ENCODE measurements around the gene MPPED1.

MPPED1 gene, protein sequence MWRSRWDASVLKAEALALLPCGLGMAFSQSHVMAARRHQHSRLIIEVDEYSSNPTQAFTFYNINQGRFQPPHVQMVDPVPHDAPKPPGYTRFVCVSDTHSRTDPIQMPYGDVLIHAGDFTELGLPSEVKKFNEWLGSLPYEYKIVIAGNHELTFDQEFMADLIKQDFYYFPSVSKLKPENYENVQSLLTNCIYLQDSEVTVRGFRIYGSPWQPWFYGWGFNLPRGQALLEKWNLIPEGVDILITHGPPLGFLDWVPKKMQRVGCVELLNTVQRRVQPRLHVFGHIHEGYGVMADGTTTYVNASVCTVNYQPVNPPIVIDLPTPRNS

DNA sequence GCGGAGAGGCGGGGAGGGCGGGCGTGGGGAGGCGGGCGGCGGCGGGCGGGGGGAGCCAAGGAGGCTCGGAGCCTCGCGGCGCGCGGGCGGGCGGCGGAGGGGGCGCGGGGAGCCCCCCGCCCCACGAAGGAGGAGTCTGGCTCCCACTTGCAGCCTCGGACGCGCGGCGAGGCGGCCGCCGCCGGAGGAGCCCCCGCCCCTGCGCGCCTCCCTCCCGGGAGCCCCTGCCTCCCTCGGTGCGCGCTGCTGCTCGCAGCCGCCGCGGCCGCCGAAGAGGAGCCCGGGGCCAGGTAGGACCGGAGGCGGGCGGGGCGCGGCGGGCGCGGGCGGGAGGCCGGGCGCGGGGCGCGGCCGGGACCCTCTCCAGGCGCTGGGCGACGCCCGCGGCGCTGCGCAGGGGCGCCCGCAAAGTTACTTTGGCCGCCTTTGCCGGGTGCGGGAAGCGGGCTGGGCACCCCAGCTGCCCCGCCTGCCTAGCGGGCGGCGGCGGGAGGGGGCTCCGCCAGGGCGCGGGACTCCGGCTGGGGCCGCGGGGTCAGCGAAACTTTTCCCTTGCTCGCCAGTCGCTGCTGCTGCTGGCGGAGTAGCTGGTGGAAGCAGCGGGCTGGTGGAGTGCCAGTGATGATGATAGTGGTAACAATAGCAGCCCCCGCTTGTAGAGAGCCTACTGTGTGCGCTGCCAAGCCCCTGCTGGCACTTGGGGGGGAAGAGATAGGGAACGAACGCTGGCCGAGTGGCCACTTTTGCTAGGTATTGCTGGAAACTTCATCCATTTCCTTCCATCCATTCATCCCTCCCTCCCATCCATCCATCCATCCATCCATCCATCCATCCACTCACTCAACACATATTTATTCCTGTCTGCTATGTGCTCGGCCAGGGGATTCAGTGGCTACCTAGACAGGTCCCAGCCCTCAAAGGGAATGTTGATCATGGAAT lies at the start of gene MPPED1:
TSS of gene MPPED1 (plus strand) at position 146 of the 939 bp plus-strand sequence. CDS start 12,972 bp downstream, outside the sequence.
- no peak for DNase-seq (ENCODE audit: low read depth in 2 of 2)

DNA sequence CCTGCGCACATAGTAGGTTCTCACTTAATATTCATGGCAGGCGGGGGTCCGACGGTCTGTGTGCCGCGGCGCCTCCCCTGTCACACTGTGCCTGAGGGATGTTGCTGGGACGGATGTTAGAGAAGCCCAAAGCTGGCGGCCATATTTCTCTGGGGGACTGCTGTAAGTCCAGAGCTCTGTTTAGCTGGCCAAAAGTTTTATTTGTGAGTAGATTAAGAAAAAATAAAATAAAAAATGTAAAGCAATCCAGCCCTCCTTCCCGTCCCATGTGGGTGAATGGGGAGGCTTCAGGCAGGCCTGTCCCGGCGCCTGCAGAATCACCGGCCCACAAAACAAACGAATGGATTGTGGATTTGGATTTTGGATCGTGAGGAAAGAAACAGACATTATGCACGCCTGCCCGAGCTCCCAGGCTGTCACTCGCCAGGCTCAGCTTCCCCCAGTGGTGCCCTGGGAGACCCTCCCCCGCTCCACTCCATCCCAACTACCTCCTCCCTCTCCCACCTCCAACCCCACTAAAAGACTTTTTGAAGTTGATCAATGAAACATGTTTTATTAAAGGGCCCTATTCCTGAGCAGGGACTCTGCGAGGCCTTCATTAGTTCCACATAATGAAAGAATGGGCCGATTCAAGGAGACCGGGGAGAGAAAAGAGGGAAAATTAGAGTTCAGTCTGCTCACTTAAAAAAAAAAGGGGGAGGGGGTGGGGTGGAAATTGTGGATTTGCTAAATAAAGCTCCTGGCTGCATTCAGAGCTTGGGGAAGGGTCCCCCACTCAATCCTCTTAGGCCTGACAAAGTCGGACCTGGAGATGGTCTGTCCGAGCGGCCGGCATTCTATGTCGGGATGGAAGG lies 48.3 kb upstream of the MPPED1 start:
- DNase-seq (ENCODE audit: low read depth in 2 of 2): no peak

DNA sequence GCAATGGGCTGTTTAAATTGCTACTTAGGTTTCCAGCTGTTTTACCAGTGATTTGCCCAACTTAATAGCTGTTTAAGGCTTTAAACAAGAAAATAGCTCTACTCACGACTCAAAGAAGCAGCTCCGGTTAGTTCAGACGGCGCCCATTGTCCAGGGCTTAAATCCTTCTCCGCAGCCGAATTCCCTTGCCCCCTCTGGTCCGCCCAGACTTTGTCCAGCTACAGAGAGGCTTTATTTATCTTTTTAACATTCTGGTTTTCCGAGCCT lies 47.7 kb upstream of the MPPED1 start:
- no peak for DNase-seq (ENCODE audit: low read depth in 2 of 2)

DNA sequence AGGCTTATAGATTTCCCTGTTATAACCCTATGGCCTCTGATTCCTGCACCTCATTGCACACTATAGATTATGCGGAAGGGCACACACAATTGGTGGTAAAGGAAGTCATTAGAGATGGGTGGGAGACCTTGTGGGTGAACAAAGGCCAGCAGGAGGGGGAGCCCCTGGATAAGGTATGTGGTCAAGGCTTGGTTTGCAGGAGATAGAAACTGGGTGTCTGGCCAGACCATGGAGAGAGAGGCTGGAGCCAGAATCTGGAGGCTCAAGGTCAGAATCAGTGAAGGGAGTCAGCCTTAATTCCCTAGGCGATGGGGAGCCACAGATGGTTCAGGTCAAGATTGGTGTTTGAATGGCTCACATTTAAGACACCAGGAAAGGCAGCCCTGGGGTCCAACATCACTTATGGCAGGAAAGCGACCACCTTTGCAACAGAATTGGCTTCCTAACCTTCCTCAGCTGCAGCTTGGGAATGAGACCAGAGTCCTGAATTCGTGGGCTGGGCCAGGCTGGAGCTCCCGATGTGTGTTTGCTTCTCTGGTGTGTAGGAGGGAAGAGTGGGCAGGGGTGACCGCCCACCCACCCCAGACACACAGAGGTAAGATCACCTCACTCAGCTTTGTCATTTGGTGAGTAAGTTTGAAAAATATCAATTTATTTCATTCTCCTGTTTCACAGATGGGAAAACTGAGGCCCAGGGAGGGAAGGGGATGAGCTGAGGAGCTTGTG lies 45.9 kb upstream of the MPPED1 start:
- DNase-seq (ENCODE audit: low read depth in 2 of 2): no peak

DNA sequence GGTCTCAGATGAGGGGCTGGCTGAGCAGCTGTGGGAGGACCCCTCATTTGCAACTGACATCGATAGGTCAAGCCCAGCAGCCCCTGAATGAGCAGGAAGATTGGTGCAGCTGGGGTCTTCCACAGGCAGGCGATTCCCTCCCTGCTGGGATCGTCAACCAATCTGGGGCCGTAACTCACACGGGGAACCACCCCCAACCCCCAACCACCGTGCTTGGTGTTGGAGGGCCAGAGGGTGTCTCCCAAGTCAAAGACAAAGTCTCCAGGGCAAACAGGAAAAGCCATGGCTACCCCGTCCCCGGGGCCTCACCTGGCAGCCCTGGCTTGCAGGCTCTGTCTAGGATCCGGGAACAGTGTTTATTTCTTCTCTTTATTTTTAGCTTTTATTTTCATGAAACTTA lies 41.8 kb upstream of the MPPED1 start:
- DNase-seq (ENCODE audit: low read depth in 2 of 2): no peak

DNA sequence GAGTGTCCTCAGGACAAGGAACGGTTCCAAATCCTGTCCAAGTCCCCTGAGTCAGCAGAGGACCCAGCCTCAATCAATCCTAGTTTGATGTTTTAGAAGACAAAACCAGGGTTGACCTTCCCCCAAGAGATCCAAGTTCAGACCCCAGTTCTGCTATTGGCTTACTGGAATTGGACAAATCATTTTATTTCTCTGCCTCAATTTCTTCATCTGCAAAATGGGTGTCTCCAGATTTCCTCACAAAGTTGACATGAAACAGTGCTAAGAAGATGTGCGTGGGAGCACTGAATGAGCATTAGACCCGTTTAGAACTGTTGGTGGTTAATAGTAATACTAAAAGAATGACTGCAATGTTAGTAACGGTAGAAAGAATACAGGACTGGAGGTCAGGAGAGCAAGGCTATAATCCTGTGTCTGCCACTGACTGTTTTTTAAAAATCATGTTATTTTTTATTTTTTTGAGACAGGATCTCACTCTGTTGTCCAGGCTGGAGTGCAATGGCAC lies 35.8 kb upstream of the MPPED1 start:
- DNase-seq (ENCODE audit: low read depth in 2 of 2): no peak

DNA sequence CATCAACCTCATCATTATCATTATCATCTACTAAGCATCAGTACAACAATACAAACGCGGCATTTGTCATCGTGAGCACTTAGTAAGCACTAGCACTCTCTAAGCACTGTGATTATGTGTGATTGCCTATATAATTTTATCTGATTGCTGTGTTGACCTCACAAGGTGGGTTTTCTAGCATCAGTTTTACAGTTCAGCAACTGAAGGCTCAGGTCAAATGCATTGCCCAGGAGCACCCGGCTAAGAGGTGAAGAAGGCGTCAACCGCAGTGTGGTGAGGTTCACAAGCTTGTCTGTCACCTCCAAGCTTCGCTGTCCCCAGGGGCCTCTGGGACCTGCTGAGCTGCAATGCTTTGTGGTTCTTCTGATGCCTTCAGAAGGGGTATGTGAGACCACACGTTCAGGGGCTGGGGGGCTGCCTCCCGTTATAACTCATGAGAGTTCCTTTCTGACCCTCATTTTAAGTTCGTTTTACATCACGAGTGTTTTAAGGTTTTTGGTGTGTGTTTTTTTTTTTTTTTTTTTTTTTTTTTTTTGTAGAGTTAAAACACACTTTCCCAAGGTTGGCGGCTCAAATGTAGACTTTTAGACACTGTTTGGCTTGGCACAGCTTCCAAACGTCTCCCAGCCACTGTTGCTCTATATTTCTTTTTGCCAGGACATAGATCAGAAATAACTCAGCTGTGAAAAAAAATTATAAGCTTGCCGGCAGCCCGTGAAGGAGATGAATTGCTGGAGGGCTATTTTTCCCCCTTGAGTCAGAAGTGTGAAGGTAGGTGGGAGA lies 34.9 kb upstream of the MPPED1 start:
- no peak for DNase-seq (ENCODE audit: low read depth in 2 of 2)

DNA sequence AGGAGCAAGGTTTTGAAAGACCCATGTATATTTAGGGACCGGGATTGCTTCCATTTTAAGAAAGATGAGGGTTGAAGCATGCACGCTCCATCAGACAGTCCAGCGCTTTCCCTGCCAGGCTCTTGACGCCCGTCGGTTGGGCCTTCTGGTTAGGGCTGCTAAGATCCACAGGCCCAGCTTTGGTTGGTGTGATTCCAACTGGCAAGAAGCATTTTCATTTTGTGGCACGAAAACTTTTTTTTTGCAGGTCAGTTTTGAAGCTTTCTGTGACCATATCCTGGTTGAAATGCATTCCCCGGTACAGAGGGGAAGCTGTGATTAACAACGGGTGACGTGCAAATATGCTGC lies 34.3 kb upstream of the MPPED1 start:
- DNase-seq (ENCODE audit: low read depth in 2 of 2): no peak

DNA sequence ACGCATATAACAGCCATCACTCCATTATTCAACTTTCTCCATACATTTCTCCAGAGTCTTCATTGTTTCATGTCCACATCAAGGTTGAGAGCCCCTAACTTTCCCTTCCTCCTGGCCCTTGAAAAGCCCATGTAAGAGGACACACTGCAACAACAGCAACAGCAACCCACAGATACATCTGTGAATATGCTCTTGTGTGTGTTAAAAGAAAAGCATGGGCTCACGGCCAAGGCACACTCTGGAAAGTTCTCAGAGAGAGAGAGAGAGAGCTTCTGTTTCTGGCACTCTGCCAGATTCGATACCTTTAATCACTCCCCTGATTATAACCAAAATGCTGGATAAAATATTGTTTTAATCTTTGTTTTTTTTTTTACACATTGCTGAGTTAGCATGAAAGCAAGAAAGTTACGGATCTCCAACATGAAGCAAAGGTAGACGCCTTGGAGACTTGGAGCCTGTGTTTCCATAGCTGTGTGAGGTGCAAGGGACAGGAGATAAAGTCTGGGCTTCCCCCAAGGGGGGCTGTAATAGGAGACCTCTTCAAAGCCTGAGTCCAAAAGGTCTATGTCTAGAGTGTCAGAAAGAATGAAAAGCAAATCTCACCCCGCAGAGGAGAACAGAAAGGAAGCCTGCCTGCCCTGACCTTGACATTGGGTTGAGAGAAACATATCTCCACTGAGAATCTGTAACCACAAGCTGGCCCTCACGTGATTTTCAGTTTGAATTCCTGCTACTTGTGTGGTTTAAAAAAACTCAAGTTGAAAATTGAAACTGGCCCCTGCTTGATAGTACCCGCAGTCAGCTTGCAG lies 33.7 kb upstream of the MPPED1 start:
- no peak for DNase-seq (ENCODE audit: low read depth in 2 of 2)

DNA sequence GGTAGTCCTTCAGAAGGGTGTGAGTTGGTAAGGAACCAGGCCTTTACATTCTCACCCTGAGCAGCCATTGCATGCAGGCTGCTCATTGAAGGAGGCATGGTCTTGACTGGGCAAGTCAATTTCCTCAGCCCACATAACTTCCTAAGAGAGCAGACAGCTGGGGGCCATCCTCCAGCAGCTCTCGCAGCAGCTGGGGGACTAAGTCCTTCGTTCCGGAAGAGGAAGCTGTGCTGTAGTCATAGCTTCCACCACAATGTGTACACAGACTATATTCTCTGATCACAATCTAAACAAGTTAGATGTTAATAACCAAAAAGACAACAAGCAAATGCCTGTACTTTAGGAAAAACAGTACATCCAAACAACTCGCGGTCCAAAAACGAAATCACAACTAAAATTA lies 30.1 kb upstream of the MPPED1 start:
- no peak for DNase-seq (ENCODE audit: low read depth in 2 of 2)

DNA sequence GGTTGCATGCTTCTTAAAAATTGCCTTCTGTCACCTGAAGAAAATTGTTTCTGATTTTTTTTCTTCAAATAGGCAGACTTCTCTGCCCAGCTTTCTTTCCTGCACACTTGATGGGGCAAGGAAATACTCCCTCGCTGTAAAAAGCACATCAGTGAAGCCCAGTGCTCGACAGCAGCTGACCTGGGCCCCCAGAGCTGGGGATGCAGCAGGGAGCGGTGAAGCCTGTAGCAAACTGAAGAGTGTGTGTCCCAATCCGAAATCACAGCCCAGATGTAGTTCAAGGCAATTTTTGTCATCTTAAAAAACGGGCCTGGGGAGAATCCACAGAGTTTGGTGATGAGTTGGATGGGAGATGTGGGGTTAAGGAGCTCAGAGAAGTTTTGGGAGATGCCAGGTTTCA lies 27.0 kb upstream of the MPPED1 start:
- no peak for DNase-seq (ENCODE audit: low read depth in 2 of 2)

DNA sequence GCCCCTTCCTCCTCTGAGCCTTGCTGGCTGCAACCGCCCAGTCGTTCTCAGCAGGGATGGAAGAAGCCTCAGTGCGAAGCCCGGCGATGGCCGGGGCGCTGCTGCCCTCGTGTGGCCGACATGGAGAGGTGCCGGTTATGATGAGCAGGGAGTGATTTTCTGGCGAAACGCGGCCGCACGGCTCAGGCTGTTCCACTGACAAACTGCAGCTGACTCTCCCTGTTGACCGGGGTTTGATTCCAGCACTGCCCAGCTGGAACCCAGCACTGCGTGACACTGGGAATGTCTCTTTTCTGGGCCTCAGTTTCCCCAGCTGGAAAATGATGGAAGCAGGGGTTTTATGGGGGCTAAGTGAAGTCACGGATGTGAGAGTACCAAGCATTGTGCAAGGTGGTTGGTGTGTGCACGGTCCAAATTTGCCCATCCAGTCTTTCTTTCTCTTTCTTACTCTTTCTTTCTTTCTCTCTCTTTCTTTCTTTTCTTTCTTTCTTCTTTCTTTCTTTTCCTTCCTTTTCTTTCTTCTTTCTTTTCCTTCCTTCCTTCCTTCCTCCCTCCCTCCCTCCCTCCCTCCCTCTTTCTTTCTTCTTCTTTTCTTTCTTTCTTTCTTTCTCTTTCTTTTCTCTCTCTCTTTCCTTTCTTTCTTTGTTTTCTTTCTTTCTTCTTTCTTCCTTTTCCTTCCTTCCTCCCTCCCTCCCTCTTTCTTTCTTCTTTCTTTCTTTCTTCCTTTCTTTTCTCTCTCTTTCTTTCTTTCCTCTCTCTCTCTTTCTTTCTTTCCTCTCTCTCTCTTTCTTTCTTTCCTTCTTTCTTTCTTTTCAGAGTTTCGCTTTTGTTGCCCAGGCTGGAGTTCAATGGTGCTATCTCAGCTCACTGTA lies 25.8 kb upstream of the MPPED1 start:
- DNase-seq (ENCODE audit: low read depth in 2 of 2): peak; percentile 16 to 25

DNA sequence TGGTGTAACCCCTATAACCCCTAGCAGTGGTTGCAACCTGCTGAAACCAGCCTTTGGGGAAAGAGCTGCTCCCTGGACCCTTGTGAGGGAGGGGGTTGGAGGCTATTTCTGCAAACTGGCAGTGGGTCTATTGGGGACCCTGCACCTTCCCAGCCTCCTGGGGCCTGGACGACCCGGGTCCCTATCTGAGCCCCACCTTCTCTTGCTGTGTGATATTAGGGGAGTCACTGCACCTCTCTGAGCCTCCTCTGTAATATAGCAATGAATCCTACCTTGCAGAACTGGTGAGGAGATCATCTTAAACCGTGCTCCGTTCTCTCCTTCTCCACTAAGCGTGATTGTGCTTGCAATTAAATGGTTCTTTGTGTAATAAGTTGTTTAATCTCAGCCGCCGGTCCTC lies 24.0 kb upstream of the MPPED1 start:
- no peak for DNase-seq (ENCODE audit: low read depth in 2 of 2)

DNA sequence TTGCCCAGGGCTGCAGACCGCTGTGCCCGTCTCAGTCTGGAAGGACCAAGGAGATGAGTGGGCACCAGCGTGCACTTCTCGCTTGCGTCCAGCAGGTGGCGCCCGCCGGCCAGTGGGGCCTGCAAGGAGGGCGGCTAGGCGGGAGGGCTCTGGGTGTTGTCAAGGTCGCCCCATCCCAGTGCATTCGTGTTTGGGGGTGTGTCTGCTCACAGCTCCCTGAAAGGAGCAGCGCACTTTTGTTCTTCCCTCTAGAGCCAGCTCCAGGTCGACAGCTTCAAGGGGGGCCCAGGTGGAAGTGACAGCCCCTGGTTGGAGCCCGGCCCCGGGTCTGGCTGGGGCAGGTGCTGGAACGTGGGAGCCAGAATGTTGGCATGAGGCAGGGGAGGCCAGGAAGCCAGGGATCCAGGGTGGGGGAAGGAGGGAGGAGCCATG lies 23.4 kb upstream of the MPPED1 start:
- DNase-seq (ENCODE audit: low read depth in 2 of 2): no peak

DNA sequence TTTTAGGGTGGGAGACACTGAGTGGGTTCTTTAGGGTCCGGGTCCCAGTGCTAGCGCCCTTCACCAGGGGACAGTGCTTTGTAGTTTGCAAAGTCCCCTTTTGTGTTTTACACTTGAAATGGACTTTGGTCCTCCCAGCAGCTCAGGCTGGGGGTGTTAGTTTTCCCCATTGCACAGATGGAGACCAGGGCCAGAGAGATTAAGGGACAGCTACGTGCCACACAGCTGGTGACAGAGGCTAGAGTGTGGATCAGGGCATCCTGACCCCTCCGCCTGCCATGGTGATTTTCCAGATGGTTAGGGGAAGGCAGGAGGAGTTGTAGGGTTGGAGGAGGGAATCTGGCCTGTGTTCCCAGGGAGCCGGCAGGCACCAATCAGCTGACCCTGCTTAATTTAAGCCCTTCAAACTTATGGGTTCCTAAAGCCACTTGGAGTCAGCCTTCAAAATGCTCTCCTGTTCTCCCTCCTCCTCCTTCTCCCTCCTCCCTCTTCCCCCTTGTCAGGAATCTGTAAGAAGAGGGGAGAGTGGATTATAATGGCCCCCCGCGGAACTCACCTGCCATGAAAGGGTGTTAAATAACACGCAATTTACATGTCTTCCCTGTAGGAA lies 22.5 kb upstream of the MPPED1 start:
- DNase-seq (ENCODE audit: low read depth in 2 of 2): no peak

DNA sequence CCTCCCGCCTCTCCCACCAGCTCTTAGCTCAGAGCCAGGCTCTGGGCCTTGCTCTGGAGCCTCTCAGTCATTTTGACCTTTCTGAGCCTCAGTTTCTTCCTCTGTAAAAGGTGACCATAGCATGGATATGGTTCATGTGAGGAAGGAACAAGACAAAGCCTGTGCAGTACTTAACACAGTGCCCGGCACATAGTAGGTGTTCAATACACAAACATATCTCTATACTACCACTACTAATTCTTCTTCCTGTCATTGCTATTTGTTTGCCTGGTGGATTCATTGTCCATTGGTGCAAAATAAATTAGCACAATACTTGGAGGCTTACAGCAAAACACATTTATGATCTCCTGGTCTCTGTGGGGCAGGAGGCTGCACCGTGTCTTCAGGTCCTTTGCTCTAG lies 21.6 kb upstream of the MPPED1 start:
- DNase-seq (ENCODE audit: low read depth in 2 of 2): no peak

DNA sequence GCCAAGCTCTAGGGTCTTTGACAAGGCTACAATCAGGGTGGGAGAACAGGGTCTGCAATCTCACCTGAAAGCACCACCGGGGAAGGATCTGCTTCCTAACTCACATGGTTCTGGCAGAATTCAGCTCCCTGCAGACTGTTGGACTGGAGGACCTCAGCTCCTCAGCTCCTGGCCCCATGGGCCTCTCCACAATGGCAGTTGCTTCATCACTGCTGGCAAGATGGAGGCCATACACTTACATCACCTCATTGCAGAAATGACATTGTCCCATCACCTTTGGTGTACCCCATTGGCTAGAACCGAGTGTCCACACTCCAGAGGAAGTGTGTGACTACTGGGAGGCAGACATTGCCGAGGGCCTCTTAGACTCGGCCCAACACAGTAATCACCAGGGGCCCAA lies 20.9 kb upstream of the MPPED1 start:
- no peak for DNase-seq (ENCODE audit: low read depth in 2 of 2)

DNA sequence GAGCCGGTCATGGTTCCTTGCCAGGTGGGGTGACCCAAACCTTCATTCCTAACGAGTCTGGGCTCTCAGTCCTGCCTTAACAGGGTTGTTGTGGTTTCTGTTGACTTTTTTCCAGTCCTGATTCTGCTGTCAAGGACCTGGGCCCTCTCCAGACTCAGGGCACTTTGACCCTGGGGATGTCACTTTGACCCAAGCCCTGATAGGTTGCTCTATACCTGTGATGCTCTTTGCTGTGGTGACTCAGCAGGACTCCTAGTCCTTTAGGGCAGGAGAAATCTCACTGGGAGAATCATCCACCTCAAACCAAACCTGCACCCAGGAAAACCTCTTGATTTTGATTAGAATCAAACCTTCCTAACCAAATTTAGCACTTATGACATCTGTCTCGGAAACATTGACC lies 20.5 kb upstream of the MPPED1 start:
- no peak for DNase-seq (ENCODE audit: low read depth in 2 of 2)

All from fibroblast of skin of left biceps (primary cell).